Vagina (tissue), 2 donors: ENCODE results near the gene KCNH1. TPM values are rescaled to one million over a fixed set of nuclear protein-coding genes. Genes with fewer than 3 reads are reported as not detected.

ENCODE experiments used
- DNase-seq, 2 donors: peaks; one replicate each; pipeline ENCODE4 v3.0.0-alpha.2; 2017; ENCODE audit errors: extremely low spot score in 2 of 2
- H3K27ac ChIP-seq: fragments of 200-600 bp; sonication (generic); one replicate; pipeline ENCODE4 v1.5.1; 2019
- H3K27me3 ChIP-seq: fragments of 200-600 bp; sonication (generic); one replicate; pipeline ENCODE4 v1.5.1; 2019
- H3K36me3 ChIP-seq, 2 donors: fragments of 200-600 bp; sonication (generic); one replicate each; pipeline ENCODE4 v1.5.1; 2017 to 2019
- H3K4me1 ChIP-seq: fragments of 200-600 bp; sonication (generic); one replicate; pipeline ENCODE4 v1.5.1; 2019
- H3K4me3 ChIP-seq, 2 donors: fragments of 200-600 bp; sonication (generic); 1 replicate in 1 of 2; 2 replicates in 1 of 2; pipeline ENCODE4 v1.5.1; 2016 to 2019
- H3K9me3 ChIP-seq: fragments of 200-600 bp; sonication (generic); one replicate; pipeline ENCODE4 v1.5.1; 2019
- POLR2A ChIP-seq, 2 donors: fragments of 450-650 bp; IDR thresholded peaks; one replicate each; pipeline ENCODE4 v1.6.1; 2017; ENCODE audit warnings: antibody characterized with exemption in 2 of 2, mild to moderate bottlenecking in 2 of 2, moderate library complexity in 2 of 2
- POLR2AphosphoS5 ChIP-seq, 2 donors: sonication (generic); formaldehyde crosslinking; IDR thresholded peaks; one replicate each; pipeline ENCODE4 v1.9.0; 2017; ENCODE audit warnings: antibody characterized with exemption in 2 of 2, mild to moderate bottlenecking in 2 of 2, low read depth in 1 of 2; ENCODE audit not compliant: insufficient read depth in 1 of 2
- intact Hi-C: fragments of 100-400 bp; cut with DNase I; formaldehyde crosslinking; loops from one replicate; pipeline ENCODE4 v1.15.1; 2023
- total RNA-seq: library from RNA; depleted of rRNA; stranded (reverse); fragments of >200 nt; gene quantifications from one replicate; pipeline ENCODE4 v1.2.3, GENCODE V29; 2016
- TF ChIP-seq, protein P1 (sequence below), 3 experiments: fragments of 450-650 bp in 2 of 3; fragments of 200-600 bp in 1 of 3; sonication (generic) in 1 of 3; IDR thresholded peaks; one replicate each; pipeline ENCODE4 v1.5.1; 2017 to 2019; ENCODE audit warnings: antibody characterized with exemption in 3 of 3, mild to moderate bottlenecking in 2 of 3, moderate library complexity in 2 of 3

Gene KCNH1
- total RNA-seq, 1 donor from 2014 or later = 3.9 TPM

DNA sequence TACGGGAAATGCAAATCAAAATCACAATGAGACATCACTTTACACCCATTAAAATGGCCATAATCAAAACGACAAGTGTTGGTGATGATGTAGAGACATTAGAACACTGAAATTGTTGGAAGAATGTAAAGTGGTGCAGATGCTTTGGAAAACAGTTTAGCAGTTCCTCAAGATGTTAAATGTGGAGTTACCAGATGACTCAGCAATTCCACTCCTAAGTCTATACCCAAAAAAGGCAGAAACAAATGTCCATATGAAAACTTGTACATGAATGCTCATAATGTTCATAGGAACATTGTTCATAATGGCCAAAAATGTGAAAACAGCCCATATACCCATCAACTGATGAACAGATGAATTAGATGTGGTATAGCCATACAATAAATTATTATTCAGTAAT lies 267.4 kb downstream of the KCNH1 start:
- intact Hi-C loops = no loop called here
- H3K4me3 ChIP-seq = no peak overlapping the region
- H3K9me3 ChIP-seq = no peaks in the 10 kb centered on the region
- no peak overlapping the region for H3K27ac ChIP-seq
- DNase-seq = no peak
- no peaks in the 10 kb centered on the region for H3K27me3 ChIP-seq
- no peak for TF ChIP-seq POLR2AphosphoS5 (IDR thresholded peaks at IDR 0.05; ENCODE audit: insufficient read depth in 1 of 2, low read depth in 1 of 2)
- no peak for TF ChIP-seq POLR2A (IDR thresholded peaks at IDR 0.05)
- TF ChIP-seq, protein P1, sequence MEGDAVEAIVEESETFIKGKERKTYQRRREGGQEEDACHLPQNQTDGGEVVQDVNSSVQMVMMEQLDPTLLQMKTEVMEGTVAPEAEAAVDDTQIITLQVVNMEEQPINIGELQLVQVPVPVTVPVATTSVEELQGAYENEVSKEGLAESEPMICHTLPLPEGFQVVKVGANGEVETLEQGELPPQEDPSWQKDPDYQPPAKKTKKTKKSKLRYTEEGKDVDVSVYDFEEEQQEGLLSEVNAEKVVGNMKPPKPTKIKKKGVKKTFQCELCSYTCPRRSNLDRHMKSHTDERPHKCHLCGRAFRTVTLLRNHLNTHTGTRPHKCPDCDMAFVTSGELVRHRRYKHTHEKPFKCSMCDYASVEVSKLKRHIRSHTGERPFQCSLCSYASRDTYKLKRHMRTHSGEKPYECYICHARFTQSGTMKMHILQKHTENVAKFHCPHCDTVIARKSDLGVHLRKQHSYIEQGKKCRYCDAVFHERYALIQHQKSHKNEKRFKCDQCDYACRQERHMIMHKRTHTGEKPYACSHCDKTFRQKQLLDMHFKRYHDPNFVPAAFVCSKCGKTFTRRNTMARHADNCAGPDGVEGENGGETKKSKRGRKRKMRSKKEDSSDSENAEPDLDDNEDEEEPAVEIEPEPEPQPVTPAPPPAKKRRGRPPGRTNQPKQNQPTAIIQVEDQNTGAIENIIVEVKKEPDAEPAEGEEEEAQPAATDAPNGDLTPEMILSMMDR (IDR thresholded peaks at IDR 0.05) = no peak
- no peaks in the 10 kb centered on the region for H3K4me1 ChIP-seq
- H3K36me3 ChIP-seq = no peaks in the 10 kb centered on the region

DNA sequence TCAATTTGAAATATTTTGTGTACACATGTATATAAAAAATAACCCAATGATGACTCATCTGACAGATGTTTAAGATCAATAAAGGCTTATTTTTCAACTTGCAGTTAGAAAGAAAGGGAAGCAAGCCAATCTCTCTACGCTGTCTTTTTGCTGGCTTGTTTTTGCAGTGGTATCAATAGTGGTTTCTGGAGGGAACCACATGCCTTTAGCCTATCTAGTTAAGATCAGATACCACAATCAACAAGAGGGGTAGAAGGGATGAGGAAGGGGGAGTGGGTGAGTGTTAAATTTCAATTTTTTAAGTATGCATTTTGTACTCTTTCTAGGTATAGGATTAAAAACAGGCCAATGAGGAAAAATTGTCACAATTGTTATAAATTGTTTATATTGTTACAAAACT lies 276.2 kb downstream of the KCNH1 start:
- Histone ChIP-seq H3K27ac (no peak overlapping the region), H3K9me3 (no peaks in the 10 kb centered on the region), H3K4me1 (no peaks in the 10 kb centered on the region), H3K27me3 (no peaks in the 10 kb centered on the region), H3K36me3 (no peaks in the 10 kb centered on the region), H3K4me3 (no peak overlapping the region)
- TF ChIP-seq, protein P1 (IDR thresholded peaks at IDR 0.05) = no peak
- TF ChIP-seq POLR2A (IDR thresholded peaks at IDR 0.05) = no peak
- TF ChIP-seq POLR2AphosphoS5 (IDR thresholded peaks at IDR 0.05; ENCODE audit: insufficient read depth in 1 of 2, low read depth in 1 of 2) = no peak
- no peak for DNase-seq
- intact Hi-C loops = no loop called here

DNA sequence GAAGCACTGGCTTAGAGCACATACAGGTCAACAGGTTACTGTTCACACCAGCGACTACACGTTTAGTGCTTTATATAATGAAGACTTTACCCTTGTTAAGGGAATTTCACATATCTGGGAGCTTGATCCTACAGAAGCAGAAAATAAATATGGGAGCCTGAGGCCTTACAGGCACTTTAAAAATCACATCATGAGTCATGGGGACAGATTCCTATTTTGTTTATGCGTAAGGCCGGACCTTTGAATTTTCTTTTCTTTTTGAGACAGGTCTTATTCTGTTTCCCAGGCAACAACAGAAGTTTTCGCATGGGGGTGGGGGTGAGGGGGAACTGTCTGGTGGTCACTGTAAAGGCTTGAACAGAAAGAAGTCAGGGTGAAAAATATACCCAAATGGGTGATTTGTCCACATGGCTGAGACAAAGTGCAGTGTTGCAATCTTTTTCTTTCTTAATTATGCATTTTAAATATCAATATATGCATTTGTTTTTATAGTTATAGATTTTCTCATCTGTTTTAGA lies 276.7 kb downstream of the KCNH1 start:
- intact Hi-C loops = no loop called here

DNA sequence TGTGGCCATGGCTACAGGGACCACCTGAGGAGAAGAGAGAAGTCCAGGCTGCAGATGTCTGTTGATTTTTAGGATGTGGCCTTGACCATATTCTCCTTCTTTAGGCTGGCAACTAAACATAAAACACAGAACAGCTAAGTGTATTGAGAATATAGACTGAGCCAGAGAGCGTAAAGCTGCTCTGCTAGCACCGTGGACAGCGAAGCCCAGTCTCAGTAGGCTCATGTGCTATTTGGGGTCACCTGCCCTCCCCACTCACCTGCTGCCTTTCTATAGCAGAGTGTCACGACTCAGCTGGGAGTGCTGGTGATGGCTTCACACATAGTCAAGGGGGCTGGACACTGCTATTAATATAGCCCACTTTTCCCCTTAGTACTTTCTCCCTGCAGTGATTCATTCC lies 278.5 kb downstream of the KCNH1 start:
- H3K4me3 ChIP-seq = no peak overlapping the region
- intact Hi-C loops = no loop called here
- no peaks in the 10 kb centered on the region for H3K4me1 ChIP-seq
- H3K27me3 ChIP-seq = no peaks in the 10 kb centered on the region
- no peaks in the 10 kb centered on the region for H3K36me3 ChIP-seq
- H3K9me3 ChIP-seq = no peaks in the 10 kb centered on the region
- no peak for TF ChIP-seq POLR2AphosphoS5 (IDR thresholded peaks at IDR 0.05; ENCODE audit: insufficient read depth in 1 of 2, low read depth in 1 of 2)
- no peak for TF ChIP-seq POLR2A (IDR thresholded peaks at IDR 0.05)
- TF ChIP-seq, protein P1 (IDR thresholded peaks at IDR 0.05) = no peak
- no peak for DNase-seq
- no peak overlapping the region for H3K27ac ChIP-seq

More for the DNA sequence above, 276.7 kb downstream of the KCNH1 start:
- Histone ChIP-seq H3K4me1 (no peaks in the 10 kb centered on the region), H3K36me3 (no peaks in the 10 kb centered on the region), H3K27me3 (no peaks in the 10 kb centered on the region), H3K9me3 (no peaks in the 10 kb centered on the region), H3K4me3 (no peak overlapping the region), H3K27ac (no peak overlapping the region)
- TF ChIP-seq POLR2A (IDR thresholded peaks at IDR 0.05) = no peak
- TF ChIP-seq POLR2AphosphoS5 (IDR thresholded peaks at IDR 0.05; ENCODE audit: insufficient read depth in 1 of 2, low read depth in 1 of 2) = no peak
- TF ChIP-seq, protein P1 (IDR thresholded peaks at IDR 0.05) = no peak
- no peak for DNase-seq

DNA sequence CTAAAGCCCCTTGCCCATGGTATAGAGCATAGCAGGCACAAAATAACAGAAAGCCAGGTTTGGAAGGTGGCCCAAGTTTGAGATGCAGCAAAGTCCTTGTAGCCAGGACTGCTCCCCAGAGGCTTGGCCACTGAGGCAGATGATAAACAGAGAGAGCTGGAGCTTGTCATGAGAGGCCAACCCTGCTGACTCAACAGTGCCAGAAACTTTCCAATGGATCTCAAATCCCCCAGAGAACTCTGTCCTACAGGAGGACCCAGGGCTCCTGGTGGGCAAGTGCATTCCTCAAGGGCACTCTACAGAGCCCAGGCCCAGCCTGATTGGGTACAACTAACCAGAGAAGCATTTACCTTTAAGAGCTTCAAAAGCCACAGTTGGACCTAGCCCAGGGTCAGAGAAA lies 280.7 kb downstream of the KCNH1 start:
- no peaks in the 10 kb centered on the region for H3K9me3 ChIP-seq
- intact Hi-C loops = no loop called here
- H3K27me3 ChIP-seq = no peaks in the 10 kb centered on the region
- no peak overlapping the region for H3K27ac ChIP-seq
- H3K36me3 ChIP-seq = no peaks in the 10 kb centered on the region
- H3K4me3 ChIP-seq = no peak overlapping the region
- no peaks in the 10 kb centered on the region for H3K4me1 ChIP-seq
- TF ChIP-seq, protein P1 (IDR thresholded peaks at IDR 0.05) = no peak
- TF ChIP-seq POLR2A (IDR thresholded peaks at IDR 0.05) (no peak), POLR2AphosphoS5 (IDR thresholded peaks at IDR 0.05; ENCODE audit: insufficient read depth in 1 of 2, low read depth in 1 of 2) (no peak)
- DNase-seq = no peak
